ENCODE results near the gene NPIPB6. TPM values are rescaled to one million over a fixed set of nuclear protein-coding genes. Genes with fewer than 3 reads are reported as not detected.

The NPIPB6 gene
- total RNA-seq, 1 experiment from 2014 or later = 2.6 TPM

- H3K27me3 Mint-ChIP-seq (ENCODE audit: unreplicated experiment) = peaks cover 18% of the 10 kb centered on the region
- H3K27ac Mint-ChIP-seq (ENCODE audit: unreplicated experiment) = no peak overlapping the region
- H3K9me3 Mint-ChIP-seq (ENCODE audit: low read depth, unreplicated experiment) = no peaks in the 10 kb centered on the region
- H3K36me3 Mint-ChIP-seq (ENCODE audit: insufficient read depth, unreplicated experiment) = no peaks in the 10 kb centered on the region
- CTCF ChIA-PET = interaction anchor here (0.7 kb wide), 1 partner anchor 1708 kb away, joined by 6 read pairs; no protein-coding TSS in a partner anchor
- BruUV-seq (replicated peaks) = no TSS peak
- DNase-seq = no peak
- H3K4me1 Mint-ChIP-seq (ENCODE audit: low read depth, unreplicated experiment) = no peaks in the 10 kb centered on the region
- TF ChIP-seq, protein P1, sequence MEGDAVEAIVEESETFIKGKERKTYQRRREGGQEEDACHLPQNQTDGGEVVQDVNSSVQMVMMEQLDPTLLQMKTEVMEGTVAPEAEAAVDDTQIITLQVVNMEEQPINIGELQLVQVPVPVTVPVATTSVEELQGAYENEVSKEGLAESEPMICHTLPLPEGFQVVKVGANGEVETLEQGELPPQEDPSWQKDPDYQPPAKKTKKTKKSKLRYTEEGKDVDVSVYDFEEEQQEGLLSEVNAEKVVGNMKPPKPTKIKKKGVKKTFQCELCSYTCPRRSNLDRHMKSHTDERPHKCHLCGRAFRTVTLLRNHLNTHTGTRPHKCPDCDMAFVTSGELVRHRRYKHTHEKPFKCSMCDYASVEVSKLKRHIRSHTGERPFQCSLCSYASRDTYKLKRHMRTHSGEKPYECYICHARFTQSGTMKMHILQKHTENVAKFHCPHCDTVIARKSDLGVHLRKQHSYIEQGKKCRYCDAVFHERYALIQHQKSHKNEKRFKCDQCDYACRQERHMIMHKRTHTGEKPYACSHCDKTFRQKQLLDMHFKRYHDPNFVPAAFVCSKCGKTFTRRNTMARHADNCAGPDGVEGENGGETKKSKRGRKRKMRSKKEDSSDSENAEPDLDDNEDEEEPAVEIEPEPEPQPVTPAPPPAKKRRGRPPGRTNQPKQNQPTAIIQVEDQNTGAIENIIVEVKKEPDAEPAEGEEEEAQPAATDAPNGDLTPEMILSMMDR (IDR thresholded peaks at IDR 0.05; ENCODE audit: unreplicated experiment) = no peak
- H3K4me3 Mint-ChIP-seq (ENCODE audit: low read depth, unreplicated experiment) = no peak overlapping the region
- intact Hi-C loops (cut with micrococcal nuclease; ENCODE audit: unreplicated experiment) = no loop called here
Observed at GRCh38 chr16:28308794-28309584, 54.3 kb downstream of the NPIPB6 start.

- no TSS peak for BruUV-seq (replicated peaks)
- H3K27ac Mint-ChIP-seq (ENCODE audit: unreplicated experiment) = no peak overlapping the region
Observed at GRCh38 chr16:28307936-28308335, 55.4 kb downstream of the NPIPB6 start.

DNA sequence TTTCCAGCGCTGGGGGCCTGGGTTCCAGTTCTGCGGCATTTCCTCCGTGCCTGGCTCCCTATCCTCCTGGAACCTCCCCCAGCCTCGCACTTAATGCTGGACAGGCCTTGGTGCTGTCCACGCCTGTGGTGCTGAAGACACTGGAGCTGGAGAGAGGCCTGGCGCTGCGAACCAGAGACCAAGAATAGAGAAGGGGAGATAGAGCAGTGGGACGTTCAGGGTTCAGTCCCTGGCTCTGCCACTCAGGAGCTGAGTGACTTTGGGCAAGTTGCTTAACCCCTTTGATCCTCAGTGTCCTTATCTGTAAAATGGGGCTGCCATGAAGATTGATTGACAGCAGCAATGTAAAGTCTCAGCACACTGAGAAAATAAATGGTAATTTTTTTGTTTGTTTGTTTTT, 59.1 kb downstream of the NPIPB6 start:
- Mint-ChIP-seq H3K36me3 (ENCODE audit: insufficient read depth, unreplicated experiment) (no peaks in the 10 kb centered on the region), H3K27ac (ENCODE audit: unreplicated experiment) (no peak overlapping the region)
- intact Hi-C loops (cut with micrococcal nuclease; ENCODE audit: unreplicated experiment) = no loop called here

More at GRCh38 chr16:28307936-28308335, 55.4 kb downstream of the NPIPB6 start:
- no peak overlapping the region for H3K4me3 Mint-ChIP-seq (ENCODE audit: low read depth, unreplicated experiment)
- CTCF ChIA-PET = no interaction called here
- H3K27me3 Mint-ChIP-seq (ENCODE audit: unreplicated experiment) = peaks cover 23% of the 10 kb centered on the region
- no peak for DNase-seq
- no peaks in the 10 kb centered on the region for H3K36me3 Mint-ChIP-seq (ENCODE audit: insufficient read depth, unreplicated experiment)
- intact Hi-C loops (cut with micrococcal nuclease; ENCODE audit: unreplicated experiment) = no loop called here
- no peaks in the 10 kb centered on the region for H3K9me3 Mint-ChIP-seq (ENCODE audit: low read depth, unreplicated experiment)
- no peaks in the 10 kb centered on the region for H3K4me1 Mint-ChIP-seq (ENCODE audit: low read depth, unreplicated experiment)
- TF ChIP-seq, protein P1 (IDR thresholded peaks at IDR 0.05; ENCODE audit: unreplicated experiment) = no peak

DNA sequence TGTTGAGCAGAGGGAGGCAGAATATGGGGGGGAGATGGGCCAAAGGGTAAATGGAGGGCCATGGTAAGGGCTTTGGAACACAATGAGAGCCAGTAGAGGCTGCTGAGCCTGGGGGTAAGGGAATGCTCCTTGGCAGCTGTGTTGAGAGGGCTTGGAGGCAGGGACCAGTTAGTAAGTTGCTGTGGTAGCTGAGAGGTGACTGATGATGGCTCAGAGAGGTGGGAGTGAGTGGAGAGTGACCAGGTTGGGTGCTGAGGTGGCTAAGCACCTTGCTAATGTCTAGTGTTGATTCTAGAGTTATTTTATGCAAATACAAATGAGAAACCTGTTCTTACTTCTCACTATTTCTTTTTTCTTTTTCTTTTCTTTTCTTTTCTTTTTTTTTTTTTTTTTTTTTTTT, 60.2 kb downstream of the NPIPB6 start:
- Mint-ChIP-seq H3K9me3 (ENCODE audit: low read depth, unreplicated experiment) (no peaks in the 10 kb centered on the region), H3K4me1 (ENCODE audit: low read depth, unreplicated experiment) (no peaks in the 10 kb centered on the region), H3K36me3 (ENCODE audit: insufficient read depth, unreplicated experiment) (no peaks in the 10 kb centered on the region), H3K27me3 (ENCODE audit: unreplicated experiment) (peaks cover 41% of the 10 kb centered on the region), H3K4me3 (ENCODE audit: low read depth, unreplicated experiment) (no peak overlapping the region), H3K27ac (ENCODE audit: unreplicated experiment) (no peak overlapping the region)
- intact Hi-C loops (cut with micrococcal nuclease; ENCODE audit: unreplicated experiment) = no loop called here
- TF ChIP-seq, protein P1 (IDR thresholded peaks at IDR 0.05; ENCODE audit: unreplicated experiment) = no peak
- DNase-seq = no peak
- BruUV-seq (replicated peaks) = no TSS peak
- CTCF ChIA-PET = no interaction called here

More for the DNA sequence above, 59.1 kb downstream of the NPIPB6 start:
- TF ChIP-seq, protein P1 (IDR thresholded peaks at IDR 0.05; ENCODE audit: unreplicated experiment) = no peak
- BruUV-seq (replicated peaks) = no TSS peak
- no peaks in the 10 kb centered on the region for H3K9me3 Mint-ChIP-seq (ENCODE audit: low read depth, unreplicated experiment)
- DNase-seq = peak; percentile 33
- no peaks in the 10 kb centered on the region for H3K4me1 Mint-ChIP-seq (ENCODE audit: low read depth, unreplicated experiment)
- H3K27me3 Mint-ChIP-seq (ENCODE audit: unreplicated experiment) = peaks cover 41% of the 10 kb centered on the region
- H3K4me3 Mint-ChIP-seq (ENCODE audit: low read depth, unreplicated experiment) = no peak overlapping the region
- CTCF ChIA-PET = no interaction called here

Data from Calu3 (cell line).